ENCODE results near the gene MYT1. TPM values are rescaled to one million over a fixed set of nuclear protein-coding genes. Genes with fewer than 3 reads are reported as not detected.

Gene MYT1
- 3.1 TPM for polyA plus RNA-seq (2013, experiment 1 of 2)
- polyA plus RNA-seq (2013, experiment 2 of 2), result 3.2 TPM

- no peak within 1 kb of the TSS for H4K8ac ChIP-seq (ENCODE audit: low read depth, low read length)
- H2AFZ ChIP-seq (ENCODE audit: low read length), result no peak within 1 kb of the TSS
- no peaks in the 10 kb centered on the region for H3K36me3 ChIP-seq (replicated peaks in 1 of 2; ENCODE audit: control insufficient read depth in 2 of 2, insufficient read depth in 2 of 2, low read length in 2 of 2)
- no peaks in the 10 kb centered on the region for H3K9me3 ChIP-seq (replicated peaks in 1 of 2; ENCODE audit: control insufficient read depth in 2 of 2, insufficient read depth in 1 of 2, low read depth in 1 of 2, low read length in 2 of 2)
- H3K79me1 ChIP-seq (ENCODE audit: low read depth, low read length), result no peaks in the 10 kb centered on the region
- H2BK15ac ChIP-seq (ENCODE audit: low read length), result no peak within 1 kb of the TSS
- H2BK12ac ChIP-seq (ENCODE audit: low read length), result no peak within 1 kb of the TSS
- H3K23ac ChIP-seq (ENCODE audit: low read depth, low read length, poor library complexity), result no peak within 1 kb of the TSS
- H2BK5ac ChIP-seq (ENCODE audit: low read length), result no peak within 1 kb of the TSS
- H2AK5ac ChIP-seq (ENCODE audit: low read depth, low read length), result no peak within 1 kb of the TSS
- no peak within 1 kb of the TSS for H4K91ac ChIP-seq (ENCODE audit: low read depth, low read length, poor library complexity)
- peaks cover 21 to 27% of the 10 kb centered on the region in 2 donors for H3K4me1 ChIP-seq (ENCODE audit: control insufficient read depth in 2 of 2, insufficient read depth in 1 of 2, low read depth in 1 of 2, low read length in 2 of 2)
- H3K9ac ChIP-seq (ENCODE audit: low read depth, low read length, poor library complexity), result no peak within 1 kb of the TSS
- peaks cover 0 to 81% (median 8%) of the 10 kb centered on the region in 3 experiments for H3K27me3 ChIP-seq (ENCODE audit: control insufficient read depth in 3 of 3, insufficient read depth in 3 of 3, low read depth in 1 of 3, low read length in 3 of 3)
- no peak within 1 kb of the TSS for H2BK120ac ChIP-seq (ENCODE audit: low read depth, low read length)
- H3K4me3 ChIP-seq (ENCODE audit: low read length in 2 of 2), result no peak within 1 kb of the TSS
- H3K27ac ChIP-seq (replicated peaks; ENCODE audit: low read length), result no peak within 1 kb of the TSS
- no CpG with 5 or more reads among the region's 21 CpGs for WGBS, 2 donors (ENCODE audit: extremely low coverage in 2 of 2, insufficient read length in 2 of 2, insufficient replicate concordance in 1 of 2)
- DNase-seq (ENCODE audit: low spot score), result no peak
- no peak within 1 kb of the TSS for H3K4me2 ChIP-seq (ENCODE audit: insufficient read depth, low read length, poor library complexity, severe bottlenecking)
- no peak within 1 kb of the TSS for H3K4ac ChIP-seq (ENCODE audit: low read length)
- H3K14ac ChIP-seq (ENCODE audit: low read length), result no peak within 1 kb of the TSS
- no peak within 1 kb of the TSS for H3K18ac ChIP-seq (ENCODE audit: low read length)
Observed at GRCh38 chr20:64164123-64164836, at the start of gene MYT1. Gene MYT1, plus strand, starts transcription at chr20:64164452. Its CDS starts 34,410 bp downstream, at chr20:64198862.

- peak overlapping the region; percentile 82 for H3K14ac ChIP-seq (ENCODE audit: low read length)
- no peak overlapping the region for H3K27ac ChIP-seq (replicated peaks; ENCODE audit: low read length)
- peak overlapping the region; percentile 64 for H3K18ac ChIP-seq (ENCODE audit: low read length)
- no peak overlapping the region for H4K8ac ChIP-seq (ENCODE audit: low read depth, low read length)
- peak overlapping the region; percentile 67 for H2BK120ac ChIP-seq (ENCODE audit: low read depth, low read length)
- H2AK5ac ChIP-seq (ENCODE audit: low read depth, low read length), result peak overlapping the region; percentile 83
- H2AFZ ChIP-seq (ENCODE audit: low read length), result no peak overlapping the region
- no peaks in the 10 kb centered on the region for H3K9me3 ChIP-seq (replicated peaks in 1 of 2; ENCODE audit: control insufficient read depth in 2 of 2, insufficient read depth in 1 of 2, low read depth in 1 of 2, low read length in 2 of 2)
- peak overlapping the region; percentile 81 for H2BK15ac ChIP-seq (ENCODE audit: low read length)
- H3K27me3 ChIP-seq (ENCODE audit: control insufficient read depth in 3 of 3, insufficient read depth in 3 of 3, low read depth in 1 of 3, low read length in 3 of 3), result peaks cover 0 to 47% (median 0%) of the 10 kb centered on the region in 3 experiments
- H3K4me3 ChIP-seq (ENCODE audit: low read length in 2 of 2), result peak overlapping the region in 1 of 2 donors; percentile 70
- no peak for DNase-seq (ENCODE audit: low spot score)
- no peaks in the 10 kb centered on the region for H3K36me3 ChIP-seq (replicated peaks in 1 of 2; ENCODE audit: control insufficient read depth in 2 of 2, insufficient read depth in 2 of 2, low read length in 2 of 2)
- H2BK12ac ChIP-seq (ENCODE audit: low read length), result no peak overlapping the region
- peak overlapping the region; percentile 53 for H2BK5ac ChIP-seq (ENCODE audit: low read length)
- no peak overlapping the region for H4K91ac ChIP-seq (ENCODE audit: low read depth, low read length, poor library complexity)
- H3K4ac ChIP-seq (ENCODE audit: low read length), result no peak overlapping the region
- H3K4me1 ChIP-seq (ENCODE audit: control insufficient read depth in 2 of 2, insufficient read depth in 1 of 2, low read depth in 1 of 2, low read length in 2 of 2), result peaks cover 4% of the 10 kb centered on the region in 2 donors
- no CpG with 5 or more reads among the region's 14 CpGs for WGBS, 2 donors (ENCODE audit: extremely low coverage in 2 of 2, insufficient read length in 2 of 2, insufficient replicate concordance in 1 of 2)
- peak overlapping the region; percentile 43 for H3K23ac ChIP-seq (ENCODE audit: low read depth, low read length, poor library complexity)
- no peak overlapping the region for H3K4me2 ChIP-seq (ENCODE audit: insufficient read depth, low read length, poor library complexity, severe bottlenecking)
- H3K79me1 ChIP-seq (ENCODE audit: low read depth, low read length), result peaks cover 3% of the 10 kb centered on the region
- no peak overlapping the region for H3K9ac ChIP-seq (ENCODE audit: low read depth, low read length, poor library complexity)
Observed at GRCh38 chr20:64115171-64115911, 48.9 kb upstream of the MYT1 start.

- Histone ChIP-seq H2AK5ac (ENCODE audit: low read depth, low read length) (no peak overlapping the region), H3K9me3 (replicated peaks in 1 of 2; ENCODE audit: control insufficient read depth in 2 of 2, insufficient read depth in 1 of 2, low read depth in 1 of 2, low read length in 2 of 2) (no peaks in the 10 kb centered on the region), H3K23ac (ENCODE audit: low read depth, low read length, poor library complexity) (peak overlapping the region; percentile 43), H3K4me2 (ENCODE audit: insufficient read depth, low read length, poor library complexity, severe bottlenecking) (no peak overlapping the region), H3K4ac (ENCODE audit: low read length) (no peak overlapping the region), H4K8ac (ENCODE audit: low read depth, low read length) (no peak overlapping the region), H3K27ac (replicated peaks; ENCODE audit: low read length) (no peak overlapping the region), H4K91ac (ENCODE audit: low read depth, low read length, poor library complexity) (no peak overlapping the region), H2BK15ac (ENCODE audit: low read length) (no peak overlapping the region), H2BK120ac (ENCODE audit: low read depth, low read length) (no peak overlapping the region), H3K4me3 (ENCODE audit: low read length in 2 of 2) (no peak overlapping the region), H2BK12ac (ENCODE audit: low read length) (no peak overlapping the region), H3K36me3 (replicated peaks in 1 of 2; ENCODE audit: control insufficient read depth in 2 of 2, insufficient read depth in 2 of 2, low read length in 2 of 2) (no peaks in the 10 kb centered on the region), H2AFZ (ENCODE audit: low read length) (no peak overlapping the region), H2BK5ac (ENCODE audit: low read length) (peak overlapping the region; percentile 53), H3K27me3 (ENCODE audit: control insufficient read depth in 3 of 3, insufficient read depth in 3 of 3, low read depth in 1 of 3, low read length in 3 of 3) (peaks cover 0 to 42% (median 0%) of the 10 kb centered on the region in 3 experiments), H3K4me1 (ENCODE audit: control insufficient read depth in 2 of 2, insufficient read depth in 1 of 2, low read depth in 1 of 2, low read length in 2 of 2) (peaks cover 4% of the 10 kb centered on the region in 2 donors), H3K9ac (ENCODE audit: low read depth, low read length, poor library complexity) (no peak overlapping the region), H3K79me1 (ENCODE audit: low read depth, low read length) (peaks cover 3% of the 10 kb centered on the region), H3K14ac (ENCODE audit: low read length) (no peak overlapping the region), H3K18ac (ENCODE audit: low read length) (no peak overlapping the region)
- WGBS, 2 donors (ENCODE audit: extremely low coverage in 2 of 2, insufficient read length in 2 of 2, insufficient replicate concordance in 1 of 2), result no CpG with 5 or more reads among the region's 21 CpGs
- DNase-seq (ENCODE audit: low spot score), result no peak
Observed at GRCh38 chr20:64116016-64116415, 48.2 kb upstream of the MYT1 start.
